ENCODE results near the gene VEZF1.

VEZF1 gene

DNA sequence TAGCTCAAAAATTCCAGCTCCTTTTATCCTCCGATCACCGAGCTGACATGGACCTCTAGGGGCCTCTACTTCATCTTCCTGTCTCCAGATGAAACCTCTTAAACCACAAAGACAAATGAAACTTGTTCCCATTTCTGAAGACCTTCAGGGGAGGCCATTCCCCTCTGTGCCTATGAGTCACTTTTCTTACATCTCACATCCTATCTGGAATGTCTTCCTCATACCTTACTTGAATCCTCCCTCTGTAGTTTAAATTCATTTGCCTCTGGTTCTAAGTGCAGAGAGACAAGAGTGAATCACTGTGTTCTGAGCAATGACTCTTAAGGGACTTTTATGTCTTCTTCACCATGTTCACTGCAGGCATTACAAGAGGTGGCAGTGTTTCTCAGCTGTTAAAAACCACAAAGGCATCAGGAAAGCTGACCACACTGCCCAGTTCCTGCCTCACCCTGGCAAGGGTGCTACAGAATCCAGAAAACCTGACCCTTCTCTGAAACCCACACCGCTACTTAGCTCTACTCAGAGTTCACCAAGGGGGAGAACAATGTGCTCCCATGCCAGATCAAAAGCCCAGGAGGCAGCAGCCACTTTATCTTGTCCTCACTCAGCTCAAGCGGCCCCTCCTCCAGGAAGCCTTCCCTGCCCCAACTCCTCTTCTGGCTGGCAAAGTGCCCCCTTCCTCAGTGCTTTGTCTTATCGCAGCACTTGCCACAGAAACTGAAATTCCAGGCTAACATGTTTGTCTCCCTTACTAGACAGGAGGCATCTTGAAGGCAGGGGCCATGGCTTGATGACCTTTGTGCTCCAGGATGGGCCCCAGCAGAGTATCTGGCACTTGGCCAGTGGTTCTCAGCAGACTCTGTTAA, 39.3 kb downstream of the VEZF1 start:
- Histone ChIP-seq H3K9me3 (ENCODE audit: control insufficient read depth, low read length) (no peaks in the 10 kb centered on the region), H3K4me1 (ENCODE audit: control insufficient read depth, insufficient read depth, low read length) (peaks cover 34% of the 10 kb centered on the region), H3K27me3 (ENCODE audit: control insufficient read depth, insufficient read depth, low read length, poor library complexity, severe bottlenecking) (peaks cover 4% of the 10 kb centered on the region), H3K36me3 (ENCODE audit: control insufficient read depth, insufficient read depth, low read length) (no peaks in the 10 kb centered on the region), H3K4me3 (ENCODE audit: insufficient read depth, low read depth, low read length) (no peak overlapping the region), H3K27ac (ENCODE audit: insufficient read depth, low read depth, low read length, poor library complexity, severe bottlenecking) (no peak overlapping the region)
- WGBS, 2 experiments: 72 to 83% methylated on average over 5 of the region's 5 CpGs

- H3K4me1 ChIP-seq (ENCODE audit: control insufficient read depth, insufficient read depth, low read length): peaks cover 32% of the 10 kb centered on the region
- no peak overlapping the region for H3K27ac ChIP-seq (ENCODE audit: insufficient read depth, low read depth, low read length, poor library complexity, severe bottlenecking)
- no peaks in the 10 kb centered on the region for H3K36me3 ChIP-seq (ENCODE audit: control insufficient read depth, insufficient read depth, low read length)
- H3K27me3 ChIP-seq (ENCODE audit: control insufficient read depth, insufficient read depth, low read length, poor library complexity, severe bottlenecking): no peaks in the 10 kb centered on the region
- H3K4me3 ChIP-seq (ENCODE audit: insufficient read depth, low read depth, low read length): no peak overlapping the region
- no peaks in the 10 kb centered on the region for H3K9me3 ChIP-seq (ENCODE audit: control insufficient read depth, low read length)
- WGBS, 2 experiments: 91% methylated on average over 5 of the region's 5 CpGs
These were observed 39.9 kb downstream of the VEZF1 start for GRCh38 chr17:57948169-57948554.

DNA sequence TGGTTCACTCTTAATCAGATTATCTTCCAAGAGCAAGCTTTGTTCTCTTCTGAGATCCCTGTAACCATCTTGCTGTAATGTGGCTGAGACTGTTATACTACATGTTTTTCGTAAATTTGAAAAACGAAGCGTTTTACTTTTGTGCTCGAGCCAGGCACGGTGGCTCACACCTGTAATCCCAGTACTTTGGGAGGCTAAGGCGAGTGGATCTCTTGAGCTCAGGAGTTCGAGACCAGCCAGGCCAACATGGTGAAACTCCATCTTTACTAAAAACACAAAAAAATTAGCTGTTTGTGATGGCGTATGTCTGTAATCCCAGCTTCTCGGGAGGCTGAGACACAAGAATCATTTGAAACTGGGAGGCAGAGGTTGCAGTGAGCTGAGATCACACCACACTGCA, 40.7 kb downstream of the VEZF1 start:
- H3K27ac ChIP-seq (ENCODE audit: insufficient read depth, low read depth, low read length, poor library complexity, severe bottlenecking): peak overlapping the region; percentile 13
- no peaks in the 10 kb centered on the region for H3K27me3 ChIP-seq (ENCODE audit: control insufficient read depth, insufficient read depth, low read length, poor library complexity, severe bottlenecking)
- no peaks in the 10 kb centered on the region for H3K9me3 ChIP-seq (ENCODE audit: control insufficient read depth, low read length)
- peaks cover 32% of the 10 kb centered on the region for H3K4me1 ChIP-seq (ENCODE audit: control insufficient read depth, insufficient read depth, low read length)
- H3K4me3 ChIP-seq (ENCODE audit: insufficient read depth, low read depth, low read length): no peak overlapping the region
- H3K36me3 ChIP-seq (ENCODE audit: control insufficient read depth, insufficient read depth, low read length): no peaks in the 10 kb centered on the region
- 94 to 98% methylated on average over 9 of the region's 9 CpGs for WGBS, 2 experiments

DNA sequence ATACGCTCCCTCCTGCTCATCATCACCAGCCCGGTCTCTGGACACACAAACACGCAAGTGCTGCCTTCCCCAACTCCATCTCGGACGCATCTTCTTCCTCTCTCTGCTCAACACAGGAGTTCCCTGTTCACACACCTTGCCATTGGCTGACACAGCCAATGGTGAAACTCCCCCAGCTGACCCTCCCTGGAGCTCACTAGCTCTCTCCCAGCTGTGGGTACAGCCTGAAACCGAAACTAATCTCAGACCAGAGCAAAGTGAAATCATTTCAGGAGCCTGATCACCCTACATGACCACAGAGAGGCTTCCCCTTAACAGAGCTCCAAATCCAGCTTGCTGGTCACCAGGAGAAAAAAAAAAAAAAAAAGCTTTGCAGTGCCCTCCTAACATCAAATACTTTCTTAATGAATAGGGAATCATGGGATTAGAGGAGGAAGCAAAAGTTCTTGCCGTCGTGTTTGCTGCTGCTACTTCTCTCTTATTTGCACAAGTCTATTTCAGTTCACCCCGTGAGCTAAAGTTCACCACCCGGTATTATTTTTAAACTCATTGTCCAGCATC, 41.2 kb downstream of the VEZF1 start:
- H3K27ac ChIP-seq (ENCODE audit: insufficient read depth, low read depth, low read length, poor library complexity, severe bottlenecking): peak overlapping the region; percentile 13
- H3K4me1 ChIP-seq (ENCODE audit: control insufficient read depth, insufficient read depth, low read length): peaks cover 37% of the 10 kb centered on the region
- no peaks in the 10 kb centered on the region for H3K27me3 ChIP-seq (ENCODE audit: control insufficient read depth, insufficient read depth, low read length, poor library complexity, severe bottlenecking)
- 75 to 78% methylated on average over 10 of the region's 10 CpGs for WGBS, 2 experiments
- no peaks in the 10 kb centered on the region for H3K36me3 ChIP-seq (ENCODE audit: control insufficient read depth, insufficient read depth, low read length)
- no peak overlapping the region for H3K4me3 ChIP-seq (ENCODE audit: insufficient read depth, low read depth, low read length)
- no peaks in the 10 kb centered on the region for H3K9me3 ChIP-seq (ENCODE audit: control insufficient read depth, low read length)

GRCh38 chr17:57945996-57946797, 41.9 kb downstream of the VEZF1 start:
- H3K4me3 ChIP-seq (ENCODE audit: insufficient read depth, low read depth, low read length): no peak overlapping the region
- 73 to 79% methylated on average over 6 of the region's 6 CpGs for WGBS, 2 experiments
- H3K27ac ChIP-seq (ENCODE audit: insufficient read depth, low read depth, low read length, poor library complexity, severe bottlenecking): no peak overlapping the region

GRCh38 chr17:57944908-57945307, 43.1 kb downstream of the VEZF1 start:
- H3K27ac ChIP-seq (ENCODE audit: insufficient read depth, low read depth, low read length, poor library complexity, severe bottlenecking): no peak overlapping the region
- H3K4me3 ChIP-seq (ENCODE audit: insufficient read depth, low read depth, low read length): no peak overlapping the region
- H3K27me3 ChIP-seq (ENCODE audit: control insufficient read depth, insufficient read depth, low read length, poor library complexity, severe bottlenecking): no peaks in the 10 kb centered on the region
- peaks cover 43% of the 10 kb centered on the region for H3K4me1 ChIP-seq (ENCODE audit: control insufficient read depth, insufficient read depth, low read length)
- H3K36me3 ChIP-seq (ENCODE audit: control insufficient read depth, insufficient read depth, low read length): no peaks in the 10 kb centered on the region
- WGBS, 2 experiments: 93 to 96% methylated on average over 6 of the region's 6 CpGs
- H3K9me3 ChIP-seq (ENCODE audit: control insufficient read depth, low read length): no peaks in the 10 kb centered on the region

More at GRCh38 chr17:57945996-57946797, 41.9 kb downstream of the VEZF1 start:
- no peaks in the 10 kb centered on the region for H3K27me3 ChIP-seq (ENCODE audit: control insufficient read depth, insufficient read depth, low read length, poor library complexity, severe bottlenecking)
- no peaks in the 10 kb centered on the region for H3K9me3 ChIP-seq (ENCODE audit: control insufficient read depth, low read length)
- peaks cover 38% of the 10 kb centered on the region for H3K4me1 ChIP-seq (ENCODE audit: control insufficient read depth, insufficient read depth, low read length)
- H3K36me3 ChIP-seq (ENCODE audit: control insufficient read depth, insufficient read depth, low read length): no peaks in the 10 kb centered on the region

GRCh38 chr17:57943645-57944044, 44.4 kb downstream of the VEZF1 start:
- no peak overlapping the region for H3K4me3 ChIP-seq (ENCODE audit: insufficient read depth, low read depth, low read length)
- 91 to 92% methylated on average over 3 of the region's 3 CpGs for WGBS, 2 experiments
- H3K27me3 ChIP-seq (ENCODE audit: control insufficient read depth, insufficient read depth, low read length, poor library complexity, severe bottlenecking): no peaks in the 10 kb centered on the region
- H3K27ac ChIP-seq (ENCODE audit: insufficient read depth, low read depth, low read length, poor library complexity, severe bottlenecking): no peak overlapping the region
- peaks cover 45% of the 10 kb centered on the region for H3K4me1 ChIP-seq (ENCODE audit: control insufficient read depth, insufficient read depth, low read length)
- H3K9me3 ChIP-seq (ENCODE audit: control insufficient read depth, low read length): no peaks in the 10 kb centered on the region
- no peaks in the 10 kb centered on the region for H3K36me3 ChIP-seq (ENCODE audit: control insufficient read depth, insufficient read depth, low read length)

GRCh38 chr17:57943140-57943539, 44.9 kb downstream of the VEZF1 start:
- Histone ChIP-seq H3K36me3 (ENCODE audit: control insufficient read depth, insufficient read depth, low read length) (no peaks in the 10 kb centered on the region), H3K4me3 (ENCODE audit: insufficient read depth, low read depth, low read length) (no peak overlapping the region), H3K27ac (ENCODE audit: insufficient read depth, low read depth, low read length, poor library complexity, severe bottlenecking) (no peak overlapping the region), H3K4me1 (ENCODE audit: control insufficient read depth, insufficient read depth, low read length) (peaks cover 40% of the 10 kb centered on the region), H3K9me3 (ENCODE audit: control insufficient read depth, low read length) (no peaks in the 10 kb centered on the region), H3K27me3 (ENCODE audit: control insufficient read depth, insufficient read depth, low read length, poor library complexity, severe bottlenecking) (no peaks in the 10 kb centered on the region)
- WGBS, 2 experiments: 90% methylated on average over 6 of the region's 6 CpGs

DNA sequence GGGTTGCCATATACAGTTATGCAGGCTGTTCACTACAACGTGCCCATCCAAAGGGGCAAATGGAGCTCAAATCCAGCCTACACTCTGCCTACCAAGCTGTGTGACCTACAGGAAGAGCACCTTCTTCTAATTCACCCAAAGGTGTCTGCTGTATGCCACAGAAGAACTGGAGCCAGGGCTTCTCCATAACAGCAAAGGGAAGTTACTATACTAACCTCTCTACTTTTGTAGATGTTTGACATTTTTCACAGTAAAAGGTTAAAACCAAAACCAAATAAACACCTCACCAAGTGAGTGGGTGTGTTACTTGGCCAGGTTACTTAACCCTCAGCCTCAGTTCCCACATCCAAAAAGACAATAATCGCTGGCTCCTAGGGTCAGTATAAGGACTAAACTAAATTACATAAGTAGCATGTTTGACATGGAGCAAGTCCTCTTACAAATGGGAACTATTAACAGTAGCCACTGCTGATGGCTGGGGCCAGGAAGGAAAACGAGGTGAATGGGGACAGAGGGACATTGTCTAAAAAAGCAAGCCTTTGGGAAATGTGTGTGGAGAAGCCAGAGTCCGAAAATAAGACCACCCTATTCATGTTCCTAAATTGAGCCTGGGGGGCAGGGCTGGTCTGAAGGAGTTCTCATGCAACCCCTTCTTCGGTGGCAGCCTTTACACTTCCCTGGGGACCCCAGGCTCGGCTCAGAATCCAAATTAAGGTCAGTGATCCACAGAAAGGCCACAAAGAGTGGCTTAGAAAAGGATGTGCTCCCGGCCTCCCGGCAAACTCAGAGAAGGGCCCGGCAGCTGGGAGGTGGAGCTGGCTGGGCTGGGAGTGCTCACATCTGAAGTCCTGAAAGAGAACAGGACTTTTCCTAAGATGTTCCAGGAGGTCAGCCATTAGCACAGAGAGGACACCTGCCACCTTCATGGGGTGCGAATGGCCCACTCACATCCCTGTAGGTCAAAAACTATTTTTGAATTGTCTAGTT, 46.4 kb downstream of the VEZF1 start:
- Histone ChIP-seq H3K4me3 (ENCODE audit: insufficient read depth, low read depth, low read length) (no peak overlapping the region), H3K4me1 (ENCODE audit: control insufficient read depth, insufficient read depth, low read length) (peaks cover 31% of the 10 kb centered on the region), H3K36me3 (ENCODE audit: control insufficient read depth, insufficient read depth, low read length) (no peaks in the 10 kb centered on the region), H3K27ac (ENCODE audit: insufficient read depth, low read depth, low read length, poor library complexity, severe bottlenecking) (no peak overlapping the region), H3K27me3 (ENCODE audit: control insufficient read depth, insufficient read depth, low read length, poor library complexity, severe bottlenecking) (no peaks in the 10 kb centered on the region), H3K9me3 (ENCODE audit: control insufficient read depth, low read length) (no peaks in the 10 kb centered on the region)
- WGBS, 2 experiments: 77 to 81% methylated on average over 10 of the region's 10 CpGs
